HepG2 (cell line): ENCODE results near the gene RNF125. TPM values are rescaled to one million over a fixed set of nuclear protein-coding genes. Genes with fewer than 3 reads are reported as not detected.

ENCODE experiments used
- CAMTA2 ChIP-seq: sonication (generic); formaldehyde crosslinking; IDR thresholded peaks from 2 replicates; pipeline ENCODE4 v1.4.0; 2020; ENCODE audit warnings: mild to moderate bottlenecking, missing genetic modification reagents, borderline replicate concordance
- EHMT2 ChIP-seq: fragments of 200-600 bp; sonication (generic); IDR thresholded peaks from 2 replicates; pipeline ENCODE4 v1.7.0; 2017; ENCODE audit warnings: antibody characterized with exemption, low read depth, low read length, borderline replicate concordance
- GFI1 ChIP-seq: sonication (generic); formaldehyde crosslinking; IDR thresholded peaks from 2 replicates; pipeline ENCODE4 v1.5.0; 2020; ENCODE audit warnings: missing genetic modification reagents, mild to moderate bottlenecking, borderline replicate concordance
- MEF2D ChIP-seq: sonication (generic); formaldehyde crosslinking; IDR thresholded peaks from 2 replicates; pipeline ENCODE4 v1.5.1; 2020; ENCODE audit warnings: mild to moderate bottlenecking, missing genetic modification reagents
- SP5 ChIP-seq: IDR thresholded peaks from 2 replicates; pipeline ENCODE4 v1.6.1; 2016; ENCODE audit warnings: low read depth, borderline replicate concordance
- SYNCRIP ChIP-seq: fragments of 200-400 bp; formaldehyde crosslinking; IDR thresholded peaks from 2 replicates; pipeline ENCODE4 v1.6.1; 2018; ENCODE audit warnings: mild to moderate bottlenecking, low read depth, low read length; ENCODE audit not compliant: insufficient read depth
- ZBTB44 ChIP-seq: sonication (generic); formaldehyde crosslinking; IDR thresholded peaks from 2 replicates; pipeline ENCODE4 v1.4.0; 2020; ENCODE audit warnings: missing genetic modification reagents
- ZBTB46 ChIP-seq: sonication (generic); formaldehyde crosslinking; IDR thresholded peaks from 2 replicates; pipeline ENCODE4 v1.4.0; 2020; ENCODE audit warnings: mild to moderate bottlenecking, missing genetic modification reagents, borderline replicate concordance
- ZFX ChIP-seq: sonication (generic); formaldehyde crosslinking; IDR thresholded peaks from 2 replicates; pipeline ENCODE4 v1.4.0; 2020; ENCODE audit warnings: mild to moderate bottlenecking, low read depth, missing genetic modification reagents, moderate library complexity
- ZNF251 ChIP-seq: sonication (generic); formaldehyde crosslinking; IDR thresholded peaks from 2 replicates; pipeline ENCODE4 v1.9.0; 2021; ENCODE audit warnings: mild to moderate bottlenecking, missing genetic modification reagents
- ZNF263 ChIP-seq: sonication (generic); formaldehyde crosslinking; IDR thresholded peaks from 2 replicates; pipeline ENCODE4 v1.4.0; 2020; ENCODE audit warnings: missing genetic modification reagents
- ZNF496 ChIP-seq: sonication (generic); formaldehyde crosslinking; IDR thresholded peaks from 2 replicates; pipeline ENCODE4 v1.8.1; 2023; ENCODE audit warnings: mild to moderate bottlenecking, moderate library complexity, missing genetic modification reagents; ENCODE audit not compliant: insufficient replicate concordance
- ZNF644 ChIP-seq: IDR thresholded peaks from 2 replicates; pipeline ENCODE4 v1.6.1; 2016; ENCODE audit warnings: low read depth
- ZUFSP ChIP-seq: sonication (generic); formaldehyde crosslinking; IDR thresholded peaks from 2 replicates; pipeline ENCODE4 v1.9.0; 2021; ENCODE audit warnings: missing genetic modification reagents, mild to moderate bottlenecking, borderline replicate concordance
- polyA plus RNA-seq, 8 experiments: library from polyadenylated mRNA; depleted of rRNA in 3 of 8; stranded (reverse) in 7 of 8; unstranded in 1 of 8; fragments of >200 nt; fragmentation: Illumina TruSeq in 4 of 8; extraction: Trizol in 4 of 8; gene quantifications; 2 replicates each; pipeline versions ENCODE4 v1.2.1 to v1.2.3, GENCODE V29; 2011 to 2016; ENCODE audit warnings: low read depth in 4 of 8, missing spikeins in 1 of 8, mixed read lengths in 1 of 8; ENCODE audit not compliant: insufficient read depth in 1 of 8
- total RNA-seq, 5 experiments: library from RNA; depleted of rRNA; stranded (reverse); fragments of >200 nt; fragmentation: Illumina TruSeq; extraction: Trizol; gene quantifications; 2 replicates each; pipeline ENCODE4 v1.2.3, GENCODE V29; 2016; ENCODE audit warnings: low read depth in 1 of 5
- TF ChIP-seq, protein P1 (sequence below): sonication (generic); formaldehyde crosslinking; IDR thresholded peaks from 2 replicates; pipeline ENCODE4 v1.4.0; 2020; ENCODE audit warnings: mild to moderate bottlenecking, missing genetic modification reagents

The RNF125 gene
- total and polyA plus RNA-seq, 2 of the 13 experiments (the other 11 are each of a cell fraction or from before 2014, with no cell fraction given): 0.58 to 1.8 TPM

DNA sequence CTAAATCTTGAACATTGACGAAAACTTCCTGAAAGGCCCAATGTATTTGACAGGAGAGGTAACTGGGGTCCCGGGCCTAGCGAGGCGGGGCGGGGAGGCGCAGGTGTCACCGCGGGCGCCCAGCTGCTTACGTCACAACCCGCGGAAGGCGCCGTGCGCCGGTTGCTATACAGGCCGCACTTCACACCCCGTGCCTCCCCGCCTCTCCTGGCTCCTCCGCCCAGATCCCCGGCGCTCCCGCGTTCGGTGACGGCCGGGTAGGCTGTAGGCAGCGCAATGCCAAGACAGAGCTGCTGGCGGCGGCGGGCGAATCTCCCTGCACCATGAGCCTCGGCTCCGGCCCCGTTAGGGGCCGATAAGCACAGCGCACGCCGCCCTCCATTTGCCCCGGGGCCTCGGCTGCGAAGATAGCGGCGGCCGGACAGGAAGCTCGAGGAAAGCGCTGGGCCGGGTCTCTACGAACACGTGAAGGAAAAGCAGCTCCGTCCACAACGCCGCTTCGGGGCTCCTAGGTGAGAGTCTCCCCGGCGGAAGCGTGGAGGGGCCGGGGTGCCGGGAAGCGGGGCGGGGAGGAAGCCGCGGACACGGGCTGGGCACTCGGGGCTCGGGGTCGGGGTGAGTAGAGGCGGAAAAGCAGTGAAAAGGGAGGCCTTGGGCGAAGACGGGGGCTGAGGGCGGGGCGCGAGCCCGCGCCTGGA lies 73.2 kb downstream of the RNF125 start, which contains the start of gene RNF138 (continued):
- TF ChIP-seq GFI1 (CRISPR knock-in tag): peak; percentile 83
- no peak for TF ChIP-seq SYNCRIP
- TF ChIP-seq ZNF263 (CRISPR knock-in tag): 0 out of 2 replicates have a peak, but pooled peaks have one; percentile 20
- TF ChIP-seq ZNF496: no peak
- TF ChIP-seq MEF2D: no peak
- TF ChIP-seq ZUFSP (CRISPR knock-in tag): no peak
- no peak for TF ChIP-seq ZBTB44 (CRISPR knock-in tag)
- TF ChIP-seq SP5 (CRISPR knock-in tag): peak; percentile 69; the same call in 1 of the 2 replicates
- TF ChIP-seq ZFX (CRISPR knock-in tag): peak; percentile 97
- 0 out of 2 replicates have a peak, but pooled peaks have one; percentile 27 for TF ChIP-seq ZNF251 (CRISPR knock-in tag)
- TF ChIP-seq, protein P1, sequence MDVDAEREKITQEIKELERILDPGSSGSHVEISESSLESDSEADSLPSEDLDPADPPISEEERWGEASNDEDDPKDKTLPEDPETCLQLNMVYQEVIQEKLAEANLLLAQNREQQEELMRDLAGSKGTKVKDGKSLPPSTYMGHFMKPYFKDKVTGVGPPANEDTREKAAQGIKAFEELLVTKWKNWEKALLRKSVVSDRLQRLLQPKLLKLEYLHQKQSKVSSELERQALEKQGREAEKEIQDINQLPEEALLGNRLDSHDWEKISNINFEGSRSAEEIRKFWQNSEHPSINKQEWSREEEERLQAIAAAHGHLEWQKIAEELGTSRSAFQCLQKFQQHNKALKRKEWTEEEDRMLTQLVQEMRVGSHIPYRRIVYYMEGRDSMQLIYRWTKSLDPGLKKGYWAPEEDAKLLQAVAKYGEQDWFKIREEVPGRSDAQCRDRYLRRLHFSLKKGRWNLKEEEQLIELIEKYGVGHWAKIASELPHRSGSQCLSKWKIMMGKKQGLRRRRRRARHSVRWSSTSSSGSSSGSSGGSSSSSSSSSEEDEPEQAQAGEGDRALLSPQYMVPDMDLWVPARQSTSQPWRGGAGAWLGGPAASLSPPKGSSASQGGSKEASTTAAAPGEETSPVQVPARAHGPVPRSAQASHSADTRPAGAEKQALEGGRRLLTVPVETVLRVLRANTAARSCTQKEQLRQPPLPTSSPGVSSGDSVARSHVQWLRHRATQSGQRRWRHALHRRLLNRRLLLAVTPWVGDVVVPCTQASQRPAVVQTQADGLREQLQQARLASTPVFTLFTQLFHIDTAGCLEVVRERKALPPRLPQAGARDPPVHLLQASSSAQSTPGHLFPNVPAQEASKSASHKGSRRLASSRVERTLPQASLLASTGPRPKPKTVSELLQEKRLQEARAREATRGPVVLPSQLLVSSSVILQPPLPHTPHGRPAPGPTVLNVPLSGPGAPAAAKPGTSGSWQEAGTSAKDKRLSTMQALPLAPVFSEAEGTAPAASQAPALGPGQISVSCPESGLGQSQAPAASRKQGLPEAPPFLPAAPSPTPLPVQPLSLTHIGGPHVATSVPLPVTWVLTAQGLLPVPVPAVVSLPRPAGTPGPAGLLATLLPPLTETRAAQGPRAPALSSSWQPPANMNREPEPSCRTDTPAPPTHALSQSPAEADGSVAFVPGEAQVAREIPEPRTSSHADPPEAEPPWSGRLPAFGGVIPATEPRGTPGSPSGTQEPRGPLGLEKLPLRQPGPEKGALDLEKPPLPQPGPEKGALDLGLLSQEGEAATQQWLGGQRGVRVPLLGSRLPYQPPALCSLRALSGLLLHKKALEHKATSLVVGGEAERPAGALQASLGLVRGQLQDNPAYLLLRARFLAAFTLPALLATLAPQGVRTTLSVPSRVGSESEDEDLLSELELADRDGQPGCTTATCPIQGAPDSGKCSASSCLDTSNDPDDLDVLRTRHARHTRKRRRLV: peak; percentile 76
- peak; percentile 56 for TF ChIP-seq CAMTA2 (CRISPR knock-in tag)
- TF ChIP-seq EHMT2: no peak
- no peak for TF ChIP-seq ZNF644 (CRISPR knock-in tag)
- no peak for TF ChIP-seq ZBTB46 (CRISPR knock-in tag)
